Colon (tissue), 2 donors: Measurements from ENCODE around the gene TFIP11.

ENCODE experiments used
- FAIRE-seq: peaks from 2 replicates; lab custom pipeline; 2012; peaks lifted over from hg19 to GRCh38; lab: Jason Lieb, UNC
- donor health status: control.
- donor health status: control.

The TFIP11 gene

GRCh38 chr22:26479043-26479791 lies 33.1 kb downstream of the TFIP11 start:
- no peak for FAIRE-seq

- FAIRE-seq: no peak
Measured at GRCh38 chr22:26477341-26477731, 34.9 kb downstream of the TFIP11 start.

GRCh38 chr22:26476705-26477340 lies 35.5 kb downstream of the TFIP11 start:
- no peak for FAIRE-seq

- no peak for FAIRE-seq
Measured at GRCh38 chr22:26474682-26475081, 37.6 kb downstream of the TFIP11 start.

- FAIRE-seq: no peak
Measured at GRCh38 chr22:26471522-26471921, 40.8 kb downstream of the TFIP11 start.

GRCh38 chr22:26470807-26471206 lies 41.5 kb downstream of the TFIP11 start:
- no peak for FAIRE-seq

GRCh38 chr22:26466196-26466595 lies 46.1 kb downstream of the TFIP11 start:
- no peak for FAIRE-seq

GRCh38 chr22:26464312-26464711 lies 48.0 kb downstream of the TFIP11 start:
- FAIRE-seq: no peak

GRCh38 chr22:26463688-26464087 lies 48.6 kb downstream of the TFIP11 start:
- FAIRE-seq: no peak

- no peak for FAIRE-seq
Measured at GRCh38 chr22:26463101-26463661, 49.1 kb downstream of the TFIP11 start.

GRCh38 chr22:26462641-26463040 lies 49.6 kb downstream of the TFIP11 start:
- FAIRE-seq: no peak

- no peak for FAIRE-seq
Measured at GRCh38 chr22:26462051-26462450, 50.2 kb downstream of the TFIP11 start.

GRCh38 chr22:26461188-26461810 lies 51.0 kb downstream of the TFIP11 start:
- FAIRE-seq: no peak

- no peak for FAIRE-seq
Measured at GRCh38 chr22:26460202-26460601, 52.1 kb downstream of the TFIP11 start.

- no peak for FAIRE-seq
Measured at GRCh38 chr22:26457661-26458272, 54.5 kb downstream of the TFIP11 start.

GRCh38 chr22:26453812-26454500 lies 58.3 kb downstream of the TFIP11 start:
- FAIRE-seq: no peak

- no peak for FAIRE-seq
Measured at GRCh38 chr22:26453216-26453615, 59.1 kb downstream of the TFIP11 start.

GRCh38 chr22:26452236-26453016 lies 59.8 kb downstream of the TFIP11 start:
- no peak for FAIRE-seq

GRCh38 chr22:26450453-26451185 lies 61.7 kb downstream of the TFIP11 start:
- no peak for FAIRE-seq

GRCh38 chr22:26448941-26449340 lies 63.3 kb downstream of the TFIP11 start:
- FAIRE-seq: no peak

GRCh38 chr22:26448334-26448733 lies 63.9 kb downstream of the TFIP11 start:
- FAIRE-seq: no peak
